HL-60 (cell line): ENCODE data around the gene USH1C.
A peak's percentile ranks its signal among the peaks of the same experiment; 100 is the strongest.

ENCODE experiments used
- DNase-seq, 2 experiments: peaks; one replicate each; pipeline ENCODE4 v3.0.0-alpha.2; 2010 to 2020; ENCODE audit warnings: low read depth in 1 of 2, low spot score in 1 of 2
- H3K27ac ChIP-seq: fragments of 250-450 bp; sonication (Bioruptor Pico); replicated peaks from 2 replicates; pipeline ENCODE4 v1.5.1; 2020; ENCODE audit warnings: mild to moderate bottlenecking, moderate library complexity
- H3K27me3 ChIP-seq: fragments of 250-450 bp; sonication (Bioruptor Pico); 2 replicates; pipeline ENCODE4 v1.5.1; 2021; ENCODE audit warnings: mild to moderate bottlenecking, moderate library complexity; ENCODE audit not compliant: insufficient read depth, poor library complexity, severe bottlenecking
- H3K4me3 ChIP-seq: replicated peaks from 2 replicates; pipeline ENCODE4 v1.5.1; 2011; ENCODE audit warnings: mild to moderate bottlenecking, control low read depth, low read length; ENCODE audit not compliant: insufficient read depth
- CTCF ChIP-seq: IDR thresholded peaks from one replicate; pipeline ENCODE4 v1.5.1; 2011; ENCODE audit warnings: low read length, control low read depth, inconsistent platforms; ENCODE audit not compliant: insufficient read depth
- GABPA ChIP-seq: IDR thresholded peaks from 2 replicates; pipeline ENCODE4 v1.6.1; 2012; ENCODE audit warnings: low read depth
- POLR2AphosphoS5 ChIP-seq: IDR thresholded peaks from 2 replicates; pipeline ENCODE4 v1.6.1; 2012; ENCODE audit warnings: low read depth
- REST ChIP-seq: IDR thresholded peaks from 2 replicates; pipeline ENCODE4 v1.6.1; 2012; ENCODE audit warnings: low read depth; ENCODE audit not compliant: insufficient replicate concordance
- SPI1 ChIP-seq: IDR thresholded peaks from 2 replicates; pipeline ENCODE4 v1.6.1; 2012; ENCODE audit warnings: low read depth, mild to moderate bottlenecking, borderline replicate concordance

Gene USH1C

GRCh38 chr11:17498058-17498457 lies 46.2 kb downstream of the USH1C start:
- no peak overlapping the region for H3K4me3 ChIP-seq
- DNase-seq = peak; percentile 59 to 93
- TF ChIP-seq POLR2AphosphoS5 (0 out of 2 replicates have a peak, but pooled peaks have one; percentile 33), REST (no peak), GABPA (no peak), SPI1 (no peak)
- H3K27ac ChIP-seq = peak overlapping the region; percentile 33
- no peaks in the 10 kb centered on the region for H3K27me3 ChIP-seq

GRCh38 chr11:17496406-17496805 lies 47.8 kb downstream of the USH1C start:
- H3K27me3 ChIP-seq = no peaks in the 10 kb centered on the region
- H3K4me3 ChIP-seq = no peak overlapping the region
- no peak overlapping the region for H3K27ac ChIP-seq
- DNase-seq = no peak
- TF ChIP-seq REST (no peak), POLR2AphosphoS5 (no peak), SPI1 (no peak), CTCF (no peak), GABPA (no peak)

- peaks cover 5% of the 10 kb centered on the region for H3K27me3 ChIP-seq
- no peak for DNase-seq
- TF ChIP-seq CTCF (no peak), POLR2AphosphoS5 (no peak), GABPA (no peak), REST (no peak), SPI1 (no peak)
- no peak overlapping the region for H3K27ac ChIP-seq
- H3K4me3 ChIP-seq = no peak overlapping the region
Measured at GRCh38 chr11:17494019-17494418, 50.2 kb downstream of the USH1C start.

GRCh38 chr11:17490938-17491337 lies 53.3 kb downstream of the USH1C start:
- TF ChIP-seq CTCF = no peak
- no peak for TF ChIP-seq GABPA
- TF ChIP-seq SPI1 = no peak
- no peak for TF ChIP-seq POLR2AphosphoS5
- no peak for TF ChIP-seq REST
- Histone ChIP-seq H3K4me3 (no peak overlapping the region), H3K27me3 (peaks cover 6% of the 10 kb centered on the region), H3K27ac (no peak overlapping the region)
- no peak for DNase-seq
